ENCODE data around the gene KRT76.
A peak's percentile ranks its signal among the peaks of the same experiment; 100 is the strongest.

The KRT76 gene

DNA sequence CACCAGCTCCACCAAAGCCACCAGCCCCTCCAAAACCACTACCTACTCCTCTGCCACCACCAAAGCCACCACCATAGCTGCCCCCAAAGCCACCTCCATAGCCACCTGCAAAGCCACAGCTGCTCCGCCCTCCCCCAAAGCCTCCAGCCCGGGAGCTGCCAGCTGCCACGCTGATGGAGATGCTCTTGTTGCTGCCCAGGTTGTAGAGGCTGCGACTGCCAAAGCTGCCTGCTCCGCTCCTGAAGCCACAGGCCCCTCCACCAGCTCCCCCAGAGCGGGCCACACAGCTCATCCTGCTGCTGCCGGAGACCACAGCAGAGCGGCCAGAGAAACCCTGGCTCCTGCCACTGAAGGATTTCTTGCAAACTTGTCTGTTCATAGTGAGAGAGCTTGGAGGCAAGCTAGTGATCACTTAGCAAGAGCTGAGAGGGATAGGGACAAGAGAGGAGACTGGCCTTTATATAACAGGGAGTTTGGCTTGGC, at the start of gene KRT76:
Gene KRT76, minus strand, starts transcription at position 433 of the 483 bp plus-strand sequence. Its CDS starts 54 bp downstream, at position 379.
- DNase-seq: no peak

DNA sequence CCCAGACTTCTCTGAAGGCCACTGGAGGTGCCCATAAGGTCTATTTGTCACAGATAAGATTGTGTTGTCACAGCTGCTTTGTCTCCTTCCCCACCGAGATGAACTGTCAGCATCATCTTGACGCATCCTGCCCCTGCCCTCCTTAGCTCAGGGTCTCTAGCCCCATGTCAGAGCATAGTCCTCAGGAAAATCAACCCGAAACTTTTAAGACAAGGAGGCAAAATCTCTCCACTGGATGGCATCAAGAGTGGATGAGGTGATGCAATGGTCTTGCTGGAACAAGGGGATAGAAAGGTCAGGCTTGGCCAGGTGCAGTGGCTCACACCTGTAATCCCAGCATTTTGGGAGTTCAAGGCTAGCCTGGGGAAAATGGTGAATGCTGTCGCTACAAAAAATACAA, 48.8 kb upstream of the KRT76 start:
- no peak for DNase-seq

DNA sequence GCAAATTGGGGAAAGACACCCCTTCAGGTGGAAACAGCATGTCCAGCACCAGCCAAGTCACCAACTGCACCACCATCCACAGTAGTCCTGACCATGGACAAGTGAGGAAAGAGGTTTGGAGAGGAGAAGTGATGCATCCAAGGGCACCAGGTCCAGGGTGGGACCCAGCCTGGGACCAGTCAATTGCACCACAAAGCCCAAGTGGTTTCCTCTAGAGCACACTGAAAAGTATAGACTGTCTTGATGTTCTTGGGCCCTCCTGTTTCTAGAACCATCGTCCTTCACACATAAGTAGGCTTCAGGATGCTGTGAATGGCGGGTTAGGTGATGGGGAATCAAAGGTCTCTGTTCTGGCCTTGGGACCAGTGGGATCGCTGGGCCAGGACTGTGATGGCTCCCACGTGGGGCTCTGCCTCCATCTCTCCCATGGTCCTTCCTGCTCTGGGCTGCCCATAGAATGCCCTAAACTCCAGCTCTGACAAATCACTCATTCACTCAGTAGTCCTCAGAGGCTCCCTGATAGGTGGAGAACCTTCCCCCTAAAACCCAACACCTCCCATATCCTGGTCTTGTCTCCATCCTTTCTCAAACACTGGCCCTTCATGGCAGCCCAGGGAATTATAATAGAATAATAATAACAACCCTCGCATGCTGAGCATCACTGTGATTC, 47.7 kb upstream of the KRT76 start:
- DNase-seq: no peak

DNA sequence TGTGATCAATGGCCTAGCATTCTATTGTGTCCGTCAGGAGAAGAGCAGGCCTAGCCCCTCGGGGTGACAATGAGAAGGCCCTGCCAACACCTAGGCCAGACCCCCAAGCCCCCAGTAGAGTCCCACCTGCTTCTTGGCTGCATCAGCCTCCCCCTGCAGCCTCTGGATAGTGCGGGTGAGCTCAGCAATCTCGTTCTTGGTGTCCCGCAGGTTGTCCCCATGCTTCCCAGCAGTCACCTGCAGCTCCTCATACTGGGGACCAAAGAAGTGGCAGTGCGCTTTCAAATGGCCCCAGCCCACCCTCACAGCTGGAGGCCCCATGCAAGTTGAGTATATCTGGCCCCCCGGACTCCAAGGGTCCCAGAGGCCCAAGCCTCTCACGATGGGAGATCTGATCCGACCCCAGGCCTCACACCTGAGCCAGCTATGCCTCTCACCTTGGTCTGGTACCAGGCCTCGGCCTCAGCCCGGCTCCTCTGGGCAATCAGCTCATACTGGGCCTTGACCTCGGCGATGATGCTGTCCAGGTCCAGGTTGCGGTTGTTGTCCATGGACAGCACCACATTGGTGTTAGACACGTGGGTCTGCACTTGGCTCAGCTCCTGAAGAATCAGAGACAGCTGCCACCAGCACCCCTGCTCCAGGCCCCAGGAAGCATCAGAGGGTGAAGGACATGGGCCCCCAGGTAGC, 46.8 kb upstream of the KRT76 start:
- no peak for DNase-seq

DNA sequence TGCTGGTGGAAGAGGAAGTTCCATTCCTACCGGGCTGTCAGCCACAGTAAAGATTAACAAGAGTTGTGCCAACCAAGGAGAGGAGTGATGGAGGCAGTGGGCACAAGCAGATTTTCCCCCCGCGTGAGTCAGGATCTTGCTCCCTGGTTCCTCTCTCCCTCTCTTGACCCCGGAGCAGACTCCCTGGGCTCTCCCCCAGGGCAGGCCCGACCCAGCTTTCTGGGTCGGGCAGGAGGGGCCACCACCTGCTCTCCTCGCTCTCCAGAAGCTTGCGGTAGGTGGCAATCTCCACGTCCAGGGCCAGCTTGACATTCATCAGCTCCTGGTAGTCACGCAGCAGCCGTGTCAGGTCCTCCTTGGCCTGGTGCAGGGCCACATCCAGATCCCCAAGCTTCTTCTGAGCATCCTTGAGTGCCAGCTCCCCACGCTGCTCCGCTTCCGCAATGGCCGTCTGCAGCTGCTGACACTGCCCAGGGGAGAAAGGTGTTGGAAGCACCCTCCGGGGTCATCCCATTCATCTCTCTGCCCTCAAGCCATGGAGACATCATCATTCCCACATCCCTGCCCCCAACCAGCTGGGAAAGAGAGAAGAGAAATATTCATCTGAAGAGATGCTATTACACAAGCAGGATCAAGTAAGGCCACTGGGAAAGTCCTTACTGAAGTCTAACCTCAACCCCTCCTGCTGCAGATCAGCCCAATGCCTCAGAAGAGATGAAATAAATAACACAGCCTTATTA, 45.8 kb upstream of the KRT76 start:
- no peak for DNase-seq

DNA sequence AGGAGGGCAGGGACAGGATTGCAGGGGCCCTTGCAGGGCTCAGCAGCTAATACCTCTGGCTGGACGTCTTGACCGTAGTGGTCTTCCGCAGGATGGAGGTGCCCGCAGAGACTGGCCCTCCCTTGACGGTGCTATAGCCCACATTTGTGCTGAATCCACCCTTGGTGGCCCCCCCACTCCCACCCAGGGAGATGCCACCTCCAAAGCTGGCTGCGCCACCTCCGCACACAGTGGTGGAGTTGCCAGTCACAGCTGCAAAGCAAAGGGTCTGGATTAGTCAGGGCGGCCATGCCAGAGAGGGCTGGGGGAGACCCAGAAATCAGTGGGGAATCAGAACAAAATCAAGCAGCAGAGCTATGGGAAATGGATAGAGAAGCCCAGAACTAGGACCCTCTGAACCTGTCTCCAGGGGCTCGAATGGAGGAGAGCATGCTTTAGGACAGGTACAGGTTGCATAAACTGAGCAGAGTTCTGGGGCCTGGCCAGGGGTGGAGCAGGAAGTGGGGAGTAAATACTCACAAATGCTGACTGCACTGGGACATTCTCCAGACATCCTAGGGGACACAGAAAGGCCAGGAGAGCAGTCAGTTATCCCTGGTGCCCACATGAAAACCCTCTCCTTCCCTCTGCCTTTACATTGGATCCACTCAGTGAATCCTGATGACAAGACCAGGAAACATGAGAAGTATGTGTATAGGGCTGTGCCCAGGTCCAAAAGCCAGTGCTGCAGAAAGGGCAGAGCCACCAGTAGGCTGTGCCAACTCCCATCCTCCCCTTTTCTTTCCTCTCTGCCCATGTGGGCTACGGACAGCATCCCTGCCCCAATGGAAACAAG, 44.9 kb upstream of the KRT76 start:
- no peak for DNase-seq

DNA sequence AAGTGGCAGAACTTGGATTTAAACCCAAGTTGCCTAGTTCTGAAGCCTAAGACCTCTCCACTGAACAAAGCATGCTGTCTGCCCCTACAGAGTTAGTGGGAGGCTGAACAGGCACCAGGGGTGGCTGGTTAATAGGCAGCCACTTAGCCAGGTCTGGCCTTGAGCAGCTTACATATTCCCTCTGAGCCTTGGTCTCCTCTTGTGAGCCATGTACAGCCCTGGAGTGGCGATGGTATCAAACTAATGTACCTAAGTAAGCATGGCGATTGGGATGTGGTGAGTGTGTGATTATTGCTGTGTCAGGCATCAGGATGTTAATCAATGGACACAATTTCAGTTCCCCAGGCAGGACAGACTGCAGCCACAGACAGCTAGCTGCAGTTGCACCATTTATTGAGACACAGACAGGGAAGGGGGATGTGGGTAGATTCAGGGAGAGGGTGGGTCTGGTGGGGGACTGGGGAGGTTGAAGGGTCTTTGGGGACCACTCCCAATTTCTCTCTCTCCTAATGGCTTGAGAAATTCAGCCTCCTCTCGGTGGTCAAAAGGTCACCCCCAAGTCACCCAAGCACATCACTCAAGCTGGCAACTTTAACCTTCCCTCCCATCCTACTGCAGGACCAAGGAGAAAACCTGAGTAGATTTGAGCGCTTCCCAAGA, 44.1 kb upstream of the KRT76 start:
- no peak for DNase-seq

DNA sequence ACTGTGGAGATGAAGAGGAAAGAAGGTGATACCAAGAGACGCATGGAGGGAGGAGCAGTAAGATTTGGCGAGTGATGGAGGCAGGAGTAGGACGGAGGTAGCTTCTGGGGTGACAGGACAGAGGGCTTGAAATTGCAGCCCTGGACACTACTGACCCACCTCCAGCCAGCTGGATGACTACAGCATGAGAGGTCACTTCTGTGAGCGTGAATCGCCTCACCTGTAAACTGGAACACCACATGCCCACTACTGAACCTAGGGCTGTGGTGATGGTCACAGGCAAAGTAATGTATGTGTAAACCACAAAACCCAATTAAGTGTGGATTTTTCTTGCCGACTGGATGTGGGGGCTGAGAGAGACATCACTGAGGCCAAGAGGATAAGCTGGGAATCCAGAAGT, 43.4 kb upstream of the KRT76 start:
- DNase-seq: no peak

DNA sequence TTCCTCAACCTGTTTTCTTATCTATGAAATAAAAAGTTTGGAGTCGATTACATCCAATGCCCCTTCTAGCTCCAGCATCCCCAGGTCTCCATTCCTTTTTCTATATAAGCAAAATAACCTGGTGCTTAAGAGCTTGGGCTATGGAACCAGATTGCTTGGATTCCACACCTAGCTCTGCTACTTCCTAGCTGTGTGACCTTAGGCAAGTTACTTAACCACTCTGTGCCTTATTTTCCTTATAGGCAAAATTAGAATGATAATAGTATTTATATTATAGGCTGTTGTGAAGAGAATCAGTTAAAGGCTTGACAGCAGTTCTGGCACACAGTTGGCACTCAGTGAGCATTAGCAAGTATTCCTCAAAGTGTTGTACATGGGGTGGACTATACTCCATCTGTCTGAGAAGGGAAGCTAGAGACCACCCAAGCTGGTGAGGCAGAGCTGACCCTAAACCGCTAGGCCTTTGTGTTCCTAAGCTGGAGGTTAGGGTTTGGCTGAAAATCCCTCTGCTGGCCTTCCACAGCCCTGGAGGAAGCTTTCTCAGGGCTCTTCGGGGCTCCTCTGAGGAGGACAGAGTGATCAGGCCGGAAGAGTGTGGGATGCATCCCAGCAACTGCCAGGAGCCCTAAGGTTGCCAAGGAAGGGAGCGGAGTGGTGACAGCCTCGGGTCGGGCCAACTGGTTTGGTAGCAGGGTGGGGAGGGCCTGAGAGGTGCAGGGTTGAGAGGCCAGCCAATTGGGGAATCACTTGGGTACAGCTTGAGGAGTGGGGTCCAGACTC, 42.8 kb upstream of the KRT76 start:
- DNase-seq: no peak

DNA sequence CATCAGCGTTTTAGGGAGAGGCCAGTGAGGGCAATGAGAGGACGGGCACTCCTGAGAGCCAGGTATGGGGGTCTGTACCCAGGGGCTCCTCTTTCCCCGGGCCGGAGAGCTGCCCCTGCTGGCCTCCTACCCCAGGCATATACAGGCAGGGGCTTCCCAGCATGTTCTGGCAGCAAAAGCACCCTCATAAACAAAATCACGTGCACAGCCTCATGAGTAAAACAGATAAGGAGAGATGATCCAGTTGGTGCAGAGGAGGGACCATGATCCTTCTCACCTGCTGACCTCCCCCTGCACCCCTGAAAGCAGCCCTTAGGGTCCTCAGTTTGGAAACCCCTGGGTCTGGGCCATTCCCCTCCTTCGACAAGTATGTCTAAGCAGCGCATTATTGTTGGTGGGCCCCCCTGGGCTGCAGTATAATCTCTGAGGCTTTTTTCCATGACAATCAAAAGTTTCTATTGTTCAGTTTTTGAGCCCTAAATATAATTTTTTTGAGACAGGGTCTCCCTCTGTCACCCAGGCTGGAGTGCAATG, 41.8 kb upstream of the KRT76 start:
- no peak for DNase-seq

DNA sequence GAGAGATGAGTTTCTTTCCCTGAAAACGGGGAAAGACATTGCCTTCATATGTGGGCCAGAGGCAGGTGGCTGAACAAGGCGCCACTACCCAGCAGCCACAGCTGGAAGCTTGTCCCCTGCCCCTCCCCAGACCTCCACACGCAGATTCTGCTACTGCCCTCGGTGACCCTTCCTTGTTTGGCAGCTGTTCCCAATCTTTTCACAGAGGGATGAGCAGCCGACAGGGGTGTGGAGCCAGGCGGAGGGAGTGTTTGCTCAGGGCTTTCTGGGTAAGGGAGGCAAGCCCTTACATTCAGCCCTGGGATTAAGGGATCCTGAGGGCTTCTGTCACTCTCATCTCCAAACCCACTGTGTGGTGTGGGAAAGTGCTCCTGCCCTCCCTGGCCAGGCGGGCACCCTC, 41.2 kb upstream of the KRT76 start:
- no peak for DNase-seq

DNA sequence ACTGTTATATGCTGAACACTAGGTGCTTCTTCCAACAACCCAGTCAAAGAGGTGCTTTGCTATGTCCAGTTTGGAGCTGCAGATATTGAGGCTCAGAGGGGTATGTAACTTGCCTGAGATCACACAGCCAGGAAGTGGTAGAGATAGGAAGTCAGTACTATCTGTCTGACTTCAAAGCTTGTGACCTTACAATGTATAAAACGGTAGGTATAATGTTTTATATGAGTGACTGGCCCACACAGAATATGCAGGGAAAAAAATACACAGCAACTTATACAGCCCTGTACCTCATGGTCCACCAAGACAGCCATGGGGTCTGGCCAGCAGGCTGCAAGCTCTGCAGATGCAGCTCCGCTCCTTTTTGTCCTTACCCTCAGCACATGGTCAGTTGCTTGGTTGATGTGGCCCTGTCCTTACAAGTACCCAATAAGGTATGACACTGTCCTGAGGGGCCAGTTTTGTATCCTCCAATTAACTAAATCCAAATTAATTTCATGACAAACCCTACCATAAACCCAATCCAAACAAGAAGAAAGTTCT, 40.6 kb upstream of the KRT76 start:
- DNase-seq: no peak

DNA sequence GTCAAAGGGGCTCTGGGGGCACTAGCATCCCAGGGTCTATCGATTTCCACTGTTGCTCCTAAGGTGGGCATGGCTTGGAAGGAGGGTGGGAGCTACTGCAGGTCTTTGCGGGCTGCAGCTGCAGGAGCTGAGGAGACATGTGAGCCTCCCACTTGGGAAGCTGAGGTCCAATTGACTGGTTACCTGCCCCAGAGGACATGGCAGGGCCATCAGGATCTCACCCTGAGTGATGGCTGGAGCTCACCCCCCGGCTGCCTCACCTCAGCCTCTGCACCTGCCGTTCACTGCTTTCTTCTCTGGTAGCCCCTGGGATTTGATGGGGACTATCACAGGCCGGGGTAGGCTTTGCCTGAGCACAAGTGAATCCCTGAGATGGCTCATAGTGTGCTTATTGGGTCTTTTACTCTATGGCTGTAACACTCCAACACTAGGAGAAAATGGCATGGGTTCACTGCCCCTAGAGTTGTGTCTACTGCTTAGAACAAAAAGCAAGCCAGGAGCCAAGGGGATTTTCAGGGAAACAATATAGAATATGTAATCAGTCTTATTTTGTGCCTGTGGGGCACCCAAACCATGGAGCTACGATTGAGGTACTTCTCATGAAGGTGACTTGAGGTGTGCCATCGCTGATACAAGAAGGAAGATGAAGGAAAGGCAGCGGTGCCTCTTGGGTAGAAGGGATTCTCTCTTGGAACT, 40.0 kb upstream of the KRT76 start:
- DNase-seq: no peak

DNA sequence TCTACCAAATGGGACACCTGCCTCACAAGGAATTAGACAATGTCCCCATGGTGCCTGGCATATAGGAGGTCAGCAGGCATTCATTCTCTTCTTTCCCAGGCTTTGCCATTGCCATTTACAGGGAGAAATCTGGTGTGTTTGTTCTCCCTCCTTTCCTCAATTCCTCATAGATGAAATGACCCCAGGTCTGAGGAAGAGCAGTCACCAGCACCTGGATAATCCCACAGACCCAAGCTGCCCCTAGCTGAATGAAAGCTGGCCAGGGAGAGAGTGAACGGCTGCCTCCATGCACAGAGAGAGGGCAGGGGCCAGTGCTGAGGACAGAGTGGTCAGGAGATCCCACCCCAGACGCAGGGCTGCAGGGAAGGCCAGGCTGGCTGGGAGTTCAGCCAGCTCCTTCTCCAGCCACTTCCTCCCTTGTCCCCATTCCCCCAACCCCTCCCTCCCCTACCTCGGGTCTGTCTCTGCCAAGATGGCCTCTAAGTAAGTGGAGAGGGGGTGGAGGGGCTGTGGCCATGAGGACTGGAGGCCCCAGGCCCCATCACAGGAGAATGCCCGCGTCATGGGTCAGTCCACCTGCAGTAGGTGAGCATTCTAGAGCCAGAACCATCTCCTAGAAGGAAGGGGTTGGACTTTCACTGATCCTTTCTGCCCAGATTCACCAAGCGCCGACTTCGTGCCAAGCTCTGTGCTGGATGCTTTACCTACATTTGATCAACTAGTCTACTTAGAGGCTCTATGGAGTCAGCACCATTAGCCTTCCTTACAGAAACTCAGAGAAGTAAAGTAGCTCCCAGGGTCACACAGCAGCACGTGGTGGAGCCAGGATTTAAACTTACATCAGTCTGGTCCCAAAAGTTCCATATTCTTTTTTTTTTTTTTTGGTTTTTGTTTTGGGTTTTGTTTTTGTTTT, 38.8 kb upstream of the KRT76 start:
- DNase-seq: no peak

DNA sequence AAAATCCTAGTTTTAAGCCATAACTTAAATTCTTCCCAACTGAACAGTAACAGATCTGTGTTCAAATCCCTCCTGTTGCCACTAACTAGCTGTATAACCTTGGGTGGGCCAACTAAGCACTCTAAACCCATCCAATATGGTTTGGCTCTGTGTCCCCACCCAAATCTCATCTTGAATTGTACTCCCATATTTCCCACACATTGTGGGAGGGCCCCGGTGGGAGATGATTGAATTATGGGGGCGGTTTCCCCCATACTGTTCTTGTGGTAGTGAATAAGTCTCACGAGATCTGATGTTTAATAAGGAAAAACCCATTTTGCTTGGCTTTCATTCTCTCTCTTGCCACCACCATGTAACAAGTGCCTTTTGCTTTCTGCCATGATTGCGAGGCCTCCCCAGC, 38.0 kb upstream of the KRT76 start:
- no peak for DNase-seq

DNA sequence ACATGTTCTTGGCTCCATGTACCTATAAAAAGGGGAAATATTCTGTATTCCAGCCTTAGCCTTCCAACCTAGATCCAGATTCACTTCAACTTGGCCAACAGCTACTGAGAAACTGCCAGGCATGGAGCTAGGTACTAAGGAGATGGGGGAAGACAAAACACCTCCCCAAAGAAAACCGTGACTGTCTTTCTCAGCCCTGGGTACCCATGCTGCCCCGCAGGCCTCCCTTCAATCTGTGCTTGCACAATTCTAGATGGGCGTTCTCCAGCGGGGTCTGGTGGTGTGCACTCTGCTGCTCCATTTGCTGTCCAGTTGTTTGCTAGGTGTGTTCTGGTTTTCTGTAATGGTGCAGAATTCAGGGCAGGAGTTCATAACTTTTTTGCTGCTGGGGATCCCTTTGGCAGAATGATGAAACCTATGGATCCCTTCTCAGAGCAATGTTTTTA, 37.6 kb upstream of the KRT76 start:
- no peak for DNase-seq

DNA sequence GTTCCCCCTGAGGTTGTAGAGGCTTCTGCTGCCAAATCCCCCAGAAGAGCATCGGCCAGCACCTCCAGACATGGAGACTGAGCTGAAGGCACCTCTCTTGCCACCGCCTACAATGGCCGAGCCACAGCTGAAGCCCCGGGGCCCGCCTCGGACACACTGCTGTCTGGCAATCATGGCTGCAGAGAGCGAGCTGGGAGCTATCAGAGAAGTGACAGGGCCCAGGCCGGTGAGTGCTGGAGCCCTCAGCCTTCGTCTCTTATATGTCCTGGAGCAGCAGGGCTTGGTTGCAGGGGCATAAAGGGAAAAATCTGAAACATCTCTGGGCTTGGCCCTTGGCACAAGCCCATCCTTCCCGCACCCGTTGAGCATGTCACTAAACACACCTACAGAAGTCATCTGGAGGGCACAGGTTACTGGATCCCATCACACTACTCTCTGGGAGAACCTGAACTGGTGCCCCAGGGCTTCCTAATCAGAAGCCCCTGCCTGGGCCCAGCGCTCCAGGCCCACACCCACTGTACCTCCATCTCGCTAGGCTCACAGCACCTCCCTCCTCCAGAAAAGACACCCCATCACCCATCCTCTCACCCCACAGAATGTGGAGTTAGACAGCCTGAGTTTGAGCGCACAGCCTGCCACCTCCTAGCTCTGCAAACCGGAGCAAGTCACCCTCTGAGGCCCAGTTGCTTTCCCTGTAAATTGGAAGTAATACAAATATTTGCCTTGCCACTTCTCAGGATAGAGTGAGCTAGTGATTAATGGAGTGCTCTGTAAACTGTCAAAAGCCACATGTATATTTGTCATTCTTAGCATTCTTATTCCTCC, 37.0 kb upstream of the KRT76 start, which contains the start of gene KRT4:
Gene KRT4, minus strand, starts transcription at position 232 of the 825 bp plus-strand sequence. Its CDS starts 58 bp downstream, at position 174.
- DNase-seq: peak; percentile 62

DNA sequence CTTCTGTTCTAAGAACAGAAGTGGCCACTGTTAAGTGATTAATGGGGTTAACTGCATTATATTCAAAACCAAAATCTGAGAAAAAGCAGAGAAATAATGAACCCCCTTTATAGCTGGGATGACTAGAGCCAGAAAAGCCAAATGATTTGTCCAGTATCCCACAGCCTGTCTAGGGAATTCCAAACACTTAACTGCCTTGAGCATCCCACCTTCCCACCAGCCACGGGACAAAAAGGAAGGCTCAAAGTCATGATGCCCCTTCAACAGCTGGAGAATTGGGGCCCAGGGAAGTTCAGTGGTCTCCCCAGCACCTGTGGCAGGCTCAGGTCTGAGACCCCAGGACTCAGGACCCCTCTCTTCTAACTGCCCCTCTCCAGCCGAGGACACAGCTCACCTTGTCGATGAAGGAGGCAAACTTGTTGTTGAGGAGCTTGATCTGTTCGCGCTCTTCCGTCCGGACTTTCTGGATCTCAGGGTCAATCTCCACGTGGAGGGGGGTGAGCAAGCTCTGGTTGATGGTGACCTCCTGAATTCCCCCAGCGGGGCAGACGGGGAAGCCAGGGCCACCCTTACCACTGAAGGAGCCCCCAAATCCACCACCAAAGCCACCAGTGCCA, 36.2 kb upstream of the KRT76 start:
- no peak for DNase-seq
